ENCODE data around the gene PCDHGA4. TPM values are rescaled to one million over a fixed set of nuclear protein-coding genes. Genes with fewer than 3 reads are reported as not detected.
"Not testable (repeated sequence)": the region's sequence is repeated elsewhere in the genome, so short reads cannot be mapped to it uniquely, and the experiment has no call there.

The PCDHGA4 gene
- polyA plus RNA-seq, 3 donors: 2.0 to 3.4 (median 2.2) TPM

GRCh38 chr5:141373673-141374317, 19.0 kb downstream of the PCDHGA4 start, which contains the start of gene PCDHGA6:
Gene PCDHGA6, plus strand, starts transcription at chr5:141373891. Its CDS starts 193 bp downstream, at chr5:141374084.
- DNase-seq (ENCODE audit: extremely low read depth in 1 of 11, low read depth in 9 of 11, low spot score in 4 of 11): no peak

GRCh38 chr5:141374627-141375026, 19.8 kb downstream of the PCDHGA4 start:
- no peak for DNase-seq (ENCODE audit: extremely low read depth in 1 of 11, low read depth in 9 of 11, low spot score in 4 of 11)

GRCh38 chr5:141375444-141376155, 20.8 kb downstream of the PCDHGA4 start:
- DNase-seq (ENCODE audit: extremely low read depth in 1 of 11, low read depth in 9 of 11, low spot score in 4 of 11): not testable (repeated sequence)

GRCh38 chr5:141382469-141383294, 27.9 kb downstream of the PCDHGA4 start, which contains the start of gene PCDHGA7:
Gene PCDHGA7, plus strand, starts transcription at chr5:141382742. Its CDS starts 158 bp downstream, at chr5:141382900.
- DNase-seq (ENCODE audit: extremely low read depth in 1 of 11, low read depth in 9 of 11, low spot score in 4 of 11): no peak

GRCh38 chr5:141383345-141383744, 28.5 kb downstream of the PCDHGA4 start:
- DNase-seq (ENCODE audit: extremely low read depth in 1 of 11, low read depth in 9 of 11, low spot score in 4 of 11): no peak

GRCh38 chr5:141384471-141385267, 29.8 kb downstream of the PCDHGA4 start:
- DNase-seq (ENCODE audit: extremely low read depth in 1 of 11, low read depth in 9 of 11, low spot score in 4 of 11): no peak

GRCh38 chr5:141387557-141388311, 32.9 kb downstream of the PCDHGA4 start, which contains the start of gene PCDHGB4:
Gene PCDHGB4, plus strand, starts transcription at chr5:141387698. Its CDS starts 187 bp downstream, at chr5:141387885.
- DNase-seq (ENCODE audit: extremely low read depth in 1 of 11, low read depth in 9 of 11, low spot score in 4 of 11): not testable (repeated sequence)

GRCh38 chr5:141388661-141389060, 33.8 kb downstream of the PCDHGA4 start:
- no peak for DNase-seq (ENCODE audit: extremely low read depth in 1 of 11, low read depth in 9 of 11, low spot score in 4 of 11)

GRCh38 chr5:141389153-141390042, 34.6 kb downstream of the PCDHGA4 start:
- no peak for DNase-seq (ENCODE audit: extremely low read depth in 1 of 11, low read depth in 9 of 11, low spot score in 4 of 11)

GRCh38 chr5:141392429-141393198, 37.8 kb downstream of the PCDHGA4 start, which contains the start of gene PCDHGA8:
Gene PCDHGA8, plus strand, starts transcription at chr5:141392633. Its CDS starts 181 bp downstream, at chr5:141392814.
- DNase-seq (ENCODE audit: extremely low read depth in 1 of 11, low read depth in 9 of 11, low spot score in 4 of 11): no peak

- DNase-seq (ENCODE audit: extremely low read depth in 1 of 11, low read depth in 9 of 11, low spot score in 4 of 11): no peak
These were observed 38.4 kb downstream of the PCDHGA4 start for GRCh38 chr5:141393267-141393666.

GRCh38 chr5:141394401-141395187, 39.8 kb downstream of the PCDHGA4 start:
- not testable (repeated sequence) for DNase-seq (ENCODE audit: extremely low read depth in 1 of 11, low read depth in 9 of 11, low spot score in 4 of 11)

- DNase-seq (ENCODE audit: extremely low read depth in 1 of 11, low read depth in 9 of 11, low spot score in 4 of 11): not testable (repeated sequence)
These were observed 43.1 kb downstream of the PCDHGA4 start, which contains the start of gene PCDHGB5 for GRCh38 chr5:141397756-141398551. Gene PCDHGB5, plus strand, starts transcription at chr5:141397947. Its CDS starts 181 bp downstream, at chr5:141398128.

- no peak for DNase-seq (ENCODE audit: extremely low read depth in 1 of 11, low read depth in 9 of 11, low spot score in 4 of 11)
These were observed 43.8 kb downstream of the PCDHGA4 start for GRCh38 chr5:141398608-141399007.

Measured in renal cortex interstitium (tissue), 11 donors.